ENCODE data around the gene ARHGAP24. TPM values are rescaled to one million over a fixed set of nuclear protein-coding genes. Genes with fewer than 3 reads are reported as not detected.

Gene ARHGAP24
- total and polyA plus RNA-seq, 4 donors = 1.8 to 15.2 (median 3.3) TPM

GRCh38 chr4:85778632-85779131 lies 303.7 kb downstream of the ARHGAP24 start:
- H3K27ac ChIP-seq (ENCODE audit: low read depth in 1 of 2, low read length in 2 of 2) = no peak overlapping the region
- no peaks in the 10 kb centered on the region for H3K27me3 ChIP-seq (ENCODE audit: control insufficient read depth in 4 of 4, insufficient read depth in 4 of 4, low read length in 3 of 4)
- no peak for DNase-seq (ENCODE audit: low spot score)
- TF ChIP-seq REST (IDR thresholded peaks at IDR 0.05) (peak; percentile 12), EGR1 (IDR thresholded peaks at IDR 0.05; ENCODE audit: low read depth in 2 of 2) (peak in 1 of 2 donors; percentile 4), TAF1 (conservative IDR thresholded peaks at IDR 0.05) (peak; percentile 25), CTCF (IDR thresholded peaks at IDR 0.05; ENCODE audit: low read depth, low read length, missing input control) (no peak), RXRA (IDR thresholded peaks at IDR 0.05) (no peak)
- H3K9ac ChIP-seq (ENCODE audit: low read depth in 1 of 2, low read length in 2 of 2) = peak overlapping the region; percentile 8 to 17
- no peaks in the 10 kb centered on the region for H3K36me3 ChIP-seq (ENCODE audit: control insufficient read depth in 4 of 4, insufficient read depth in 3 of 4, low read depth in 1 of 4, low read length in 3 of 4)
- peak overlapping the region in 2 of 3 donors; percentile 9 to 38 for H3K4me3 ChIP-seq (ENCODE audit: low read depth in 1 of 3, low read length in 3 of 3)
- peaks cover 0 to 9% (median 3%) of the 10 kb centered on the region in 4 donors for H3K4me1 ChIP-seq (ENCODE audit: control insufficient read depth in 4 of 4, insufficient read depth in 4 of 4, low read length in 3 of 4)
- WGBS = 29% methylated on average over 3 of the region's 3 CpGs
- H3K9me3 ChIP-seq (ENCODE audit: control insufficient read depth in 4 of 4, low read length in 3 of 4) = no peaks in the 10 kb centered on the region

GRCh38 chr4:85779165-85779564 lies 304.2 kb downstream of the ARHGAP24 start:
- no peak overlapping the region for H3K9ac ChIP-seq (ENCODE audit: low read depth in 1 of 2, low read length in 2 of 2)
- H3K27ac ChIP-seq (ENCODE audit: low read depth in 1 of 2, low read length in 2 of 2) = no peak overlapping the region
- peaks cover 0 to 11% (median 3%) of the 10 kb centered on the region in 4 donors for H3K4me1 ChIP-seq (ENCODE audit: control insufficient read depth in 4 of 4, insufficient read depth in 4 of 4, low read length in 3 of 4)
- no peaks in the 10 kb centered on the region for H3K27me3 ChIP-seq (ENCODE audit: control insufficient read depth in 4 of 4, insufficient read depth in 4 of 4, low read length in 3 of 4)
- no peak for DNase-seq (ENCODE audit: low spot score)
- no peaks in the 10 kb centered on the region for H3K9me3 ChIP-seq (ENCODE audit: control insufficient read depth in 4 of 4, low read length in 3 of 4)
- H3K36me3 ChIP-seq (ENCODE audit: control insufficient read depth in 4 of 4, insufficient read depth in 3 of 4, low read depth in 1 of 4, low read length in 3 of 4) = no peaks in the 10 kb centered on the region
- TF ChIP-seq TAF1 (conservative IDR thresholded peaks at IDR 0.05) (no peak), FOXA1 (IDR thresholded peaks at IDR 0.05) (no peak), RXRA (IDR thresholded peaks at IDR 0.05) (no peak), EGR1 (IDR thresholded peaks at IDR 0.05; ENCODE audit: low read depth in 2 of 2) (no peak), FOXA2 (IDR thresholded peaks at IDR 0.05) (no peak), CTCF (IDR thresholded peaks at IDR 0.05; ENCODE audit: low read depth, low read length, missing input control) (no peak), SP1 (IDR thresholded peaks at IDR 0.05) (no peak), HNF4A (conservative IDR thresholded peaks at IDR 0.05) (no peak), ATF3 (IDR thresholded peaks at IDR 0.05) (no peak), REST (IDR thresholded peaks at IDR 0.05) (no peak), MAX (IDR thresholded peaks at IDR 0.05) (no peak), YY1 (IDR thresholded peaks at IDR 0.05) (no peak)
- peak overlapping the region in 1 of 3 donors; percentile 38 for H3K4me3 ChIP-seq (ENCODE audit: low read depth in 1 of 3, low read length in 3 of 3)

Data from liver (tissue), 9 donors.